ENCODE results near the gene POR. TPM values are rescaled to one million over a fixed set of nuclear protein-coding genes. Genes with fewer than 3 reads are reported as not detected.
"Not testable (repeated sequence)": the region's sequence is repeated elsewhere in the genome, so short reads cannot be mapped to it uniquely, and the experiment has no call there.

The POR gene
- total RNA-seq, 4 donors from 2014 or later: 66.6 to 244 (median 107) TPM

GRCh38 chr7:76000566-76000965 lies 85.6 kb downstream of the POR start:
- H3K27ac ChIP-seq: no peak overlapping the region
- H3K27me3 ChIP-seq: no peaks in the 10 kb centered on the region
- peaks cover 0 to 83% (median 7%) of the 10 kb centered on the region in 3 donors for H3K36me3 ChIP-seq
- no peak for TF ChIP-seq CTCF (IDR thresholded peaks at IDR 0.05)
- no peak for TF ChIP-seq EP300 (IDR thresholded peaks at IDR 0.05)
- no peak for TF ChIP-seq POLR2A (IDR thresholded peaks at IDR 0.05)
- H3K9me3 ChIP-seq: no peaks in the 10 kb centered on the region
- H3K4me1 ChIP-seq: peaks cover 0 to 2% (median 0%) of the 10 kb centered on the region in 4 donors
- H3K4me3 ChIP-seq: no peak overlapping the region
- 87 to 90% methylated on average over 10 to 11 of the region's 11 CpGs for WGBS, 2 donors
- no peak for DNase-seq (ENCODE audit: low spot score in 2 of 2)

- H3K9me3 ChIP-seq: no peaks in the 10 kb centered on the region
- H3K27me3 ChIP-seq: no peaks in the 10 kb centered on the region
- DNase-seq (ENCODE audit: low spot score in 2 of 2): no peak
- H3K36me3 ChIP-seq: peaks cover 0 to 73% (median 7%) of the 10 kb centered on the region in 3 donors
- no peak overlapping the region for H3K4me3 ChIP-seq
- no peaks in the 10 kb centered on the region for H3K4me1 ChIP-seq
- TF ChIP-seq CTCF (IDR thresholded peaks at IDR 0.05) (no peak), EP300 (IDR thresholded peaks at IDR 0.05) (no peak), POLR2A (IDR thresholded peaks at IDR 0.05) (no peak)
- WGBS, 2 donors: 95 to 97% methylated on average over 6 of the region's 6 CpGs
- H3K27ac ChIP-seq: no peak overlapping the region
These were observed 87.2 kb downstream of the POR start for GRCh38 chr7:76002139-76002538.

GRCh38 chr7:76002822-76003221 lies 87.9 kb downstream of the POR start:
- TF ChIP-seq POLR2A (IDR thresholded peaks at IDR 0.05): no peak
- no peak for TF ChIP-seq EP300 (IDR thresholded peaks at IDR 0.05)
- no peak for TF ChIP-seq CTCF (IDR thresholded peaks at IDR 0.05)
- DNase-seq (ENCODE audit: low spot score in 2 of 2): no peak
- peaks cover 0 to 73% (median 7%) of the 10 kb centered on the region in 3 donors for H3K36me3 ChIP-seq
- no peaks in the 10 kb centered on the region for H3K27me3 ChIP-seq
- H3K4me1 ChIP-seq: no peaks in the 10 kb centered on the region
- no peak overlapping the region for H3K27ac ChIP-seq
- WGBS, 2 donors: 92 to 95% methylated on average over 3 of the region's 3 CpGs
- no peaks in the 10 kb centered on the region for H3K9me3 ChIP-seq
- no peak overlapping the region for H3K4me3 ChIP-seq

- no peak for DNase-seq (ENCODE audit: low spot score in 2 of 2)
- no peak overlapping the region for H3K27ac ChIP-seq
- WGBS, 2 donors: 79 to 89% methylated on average over 9 to 10 of the region's 10 CpGs
- no peak for TF ChIP-seq POLR2A (IDR thresholded peaks at IDR 0.05)
- TF ChIP-seq CTCF (IDR thresholded peaks at IDR 0.05): no peak
- no peak for TF ChIP-seq EP300 (IDR thresholded peaks at IDR 0.05)
- peaks cover 0 to 69% (median 7%) of the 10 kb centered on the region in 3 donors for H3K36me3 ChIP-seq
- H3K4me1 ChIP-seq: peaks cover 0 to under 1% (median 0%) of the 10 kb centered on the region in 4 donors
- H3K27me3 ChIP-seq: no peaks in the 10 kb centered on the region
- no peak overlapping the region for H3K4me3 ChIP-seq
- H3K9me3 ChIP-seq: no peaks in the 10 kb centered on the region
These were observed 88.4 kb downstream of the POR start for GRCh38 chr7:76003351-76003750.

GRCh38 chr7:76005004-76005403 lies 90.0 kb downstream of the POR start:
- Histone ChIP-seq H3K4me1 (peaks cover 0 to 13% (median 3%) of the 10 kb centered on the region in 4 donors), H3K36me3 (peaks cover 0 to 52% (median 7%) of the 10 kb centered on the region in 3 donors)
- H3K27me3 ChIP-seq; DNase-seq (ENCODE audit: low spot score in 2 of 2); H3K27ac ChIP-seq; H3K4me3 ChIP-seq; H3K9me3 ChIP-seq: not testable (repeated sequence)
- whole genome bisulfite sequencing, 2 donors: 78 to 90% methylated on average over 4 of the region's 4 CpGs
